ENCODE data around the gene KRTAP9-3. TPM values are rescaled to one million over a fixed set of nuclear protein-coding genes. Genes with fewer than 3 reads are reported as not detected.

Gene KRTAP9-3
- total RNA-seq, 1 donor from 2014 or later: not detected

- H3K36me3 Mint-ChIP-seq: no peaks in the 10 kb centered on the region
Observed at GRCh38 chr17:41258406-41258805, 26.2 kb downstream of the KRTAP9-3 start.

GRCh38 chr17:41263212-41263611 is 31.0 kb downstream of the KRTAP9-3 start:
- Histone ChIP-seq H2AFZ (replicated peaks) (no peak overlapping the region), H3K4me2 (no peak overlapping the region), H3K4me1 (no peaks in the 10 kb centered on the region), H3F3A (ENCODE audit: low read depth) (no peaks in the 10 kb centered on the region), H3K79me2 (ENCODE audit: low read depth) (no peaks in the 10 kb centered on the region), H3K9ac (no peak overlapping the region), H3K27me3 (no peaks in the 10 kb centered on the region), H3K4me3 (no peak overlapping the region), H3K27ac (no peak overlapping the region), H4K20me1 (ENCODE audit: low read depth) (no peaks in the 10 kb centered on the region), H3K9me3 (ENCODE audit: low read depth) (no peaks in the 10 kb centered on the region), H3K36me3 (no peaks in the 10 kb centered on the region)
- H3K4me3 Mint-ChIP-seq: no peak overlapping the region
- TF ChIP-seq EZH2 (IDR thresholded peaks at IDR 0.05): no peak
- no peak for DNase-seq (ENCODE audit: low spot score)
- no peaks in the 10 kb centered on the region for H3K9me3 Mint-ChIP-seq
- no peaks in the 10 kb centered on the region for H3K4me1 Mint-ChIP-seq
- H3K36me3 Mint-ChIP-seq: no peaks in the 10 kb centered on the region
- no peak overlapping the region for H3K27ac Mint-ChIP-seq
- H3K27me3 Mint-ChIP-seq (ENCODE audit: insufficient read depth, low read depth): peaks cover 3% of the 10 kb centered on the region

More at GRCh38 chr17:41258406-41258805, 26.2 kb downstream of the KRTAP9-3 start:
- TF ChIP-seq EZH2 (IDR thresholded peaks at IDR 0.05) (no peak), EZH2phosphoT487 (IDR thresholded peaks at IDR 0.05) (no peak), CTCF (IDR thresholded peaks at IDR 0.05) (no peak)
- Histone ChIP-seq H3K9me3 (ENCODE audit: low read depth) (no peaks in the 10 kb centered on the region), H4K20me1 (ENCODE audit: low read depth) (no peaks in the 10 kb centered on the region), H3K27ac (no peak overlapping the region), H3K36me3 (no peaks in the 10 kb centered on the region), H3K4me2 (no peak overlapping the region), H3K79me2 (ENCODE audit: low read depth) (no peaks in the 10 kb centered on the region), H3K9ac (no peak overlapping the region), H3K4me1 (no peaks in the 10 kb centered on the region), H2AFZ (replicated peaks) (no peak overlapping the region), H3F3A (ENCODE audit: low read depth) (no peaks in the 10 kb centered on the region), H3K27me3 (no peaks in the 10 kb centered on the region), H3K4me3 (no peak overlapping the region)
- Mint-ChIP-seq H3K27ac (no peak overlapping the region), H3K27me3 (ENCODE audit: insufficient read depth, low read depth) (peaks cover 4% of the 10 kb centered on the region), H3K4me3 (no peak overlapping the region), H3K9me3 (no peaks in the 10 kb centered on the region), H3K4me1 (no peaks in the 10 kb centered on the region)
- DNase-seq (ENCODE audit: low spot score): no peak

- Histone ChIP-seq H3K9ac (no peak overlapping the region), H3K4me3 (no peak overlapping the region), H3F3A (ENCODE audit: low read depth) (no peaks in the 10 kb centered on the region), H3K4me2 (no peak overlapping the region), H3K9me3 (ENCODE audit: low read depth) (no peaks in the 10 kb centered on the region), H3K27ac (no peak overlapping the region), H3K27me3 (no peaks in the 10 kb centered on the region), H3K79me2 (ENCODE audit: low read depth) (no peaks in the 10 kb centered on the region), H3K4me1 (no peaks in the 10 kb centered on the region), H3K36me3 (no peaks in the 10 kb centered on the region), H2AFZ (replicated peaks) (no peak overlapping the region), H4K20me1 (ENCODE audit: low read depth) (no peaks in the 10 kb centered on the region)
- Mint-ChIP-seq H3K36me3 (no peaks in the 10 kb centered on the region), H3K4me1 (no peaks in the 10 kb centered on the region), H3K4me3 (no peak overlapping the region), H3K27ac (no peak overlapping the region), H3K9me3 (no peaks in the 10 kb centered on the region), H3K27me3 (ENCODE audit: insufficient read depth, low read depth) (peaks cover 3% of the 10 kb centered on the region)
- no peak for DNase-seq (ENCODE audit: low spot score)
- TF ChIP-seq EZH2phosphoT487 (IDR thresholded peaks at IDR 0.05) (no peak), CTCF (IDR thresholded peaks at IDR 0.05) (no peak), EZH2 (IDR thresholded peaks at IDR 0.05) (no peak)
Observed at GRCh38 chr17:41264599-41264998, 32.4 kb downstream of the KRTAP9-3 start.

- peaks cover 3% of the 10 kb centered on the region for H3K27me3 Mint-ChIP-seq (ENCODE audit: insufficient read depth, low read depth)
- no peaks in the 10 kb centered on the region for H3K36me3 Mint-ChIP-seq
- Histone ChIP-seq H3K27me3 (no peaks in the 10 kb centered on the region), H3K9me3 (ENCODE audit: low read depth) (no peaks in the 10 kb centered on the region), H2AFZ (replicated peaks) (no peak within 1 kb of the TSS), H4K20me1 (ENCODE audit: low read depth) (no peaks in the 10 kb centered on the region), H3K9ac (no peak within 1 kb of the TSS), H3K4me2 (no peak within 1 kb of the TSS), H3K4me3 (no peak within 1 kb of the TSS), H3K79me2 (ENCODE audit: low read depth) (no peaks in the 10 kb centered on the region), H3K36me3 (no peaks in the 10 kb centered on the region), H3K27ac (no peak within 1 kb of the TSS), H3K4me1 (no peaks in the 10 kb centered on the region), H3F3A (ENCODE audit: low read depth) (no peaks in the 10 kb centered on the region)
- no peak for TF ChIP-seq EZH2phosphoT487 (IDR thresholded peaks at IDR 0.05)
- TF ChIP-seq EZH2 (IDR thresholded peaks at IDR 0.05): no peak
- no peak for DNase-seq (ENCODE audit: low spot score)
- H3K4me3 Mint-ChIP-seq: no peak within 1 kb of the TSS
- no peaks in the 10 kb centered on the region for H3K9me3 Mint-ChIP-seq
- H3K27ac Mint-ChIP-seq: no peak within 1 kb of the TSS
- no peaks in the 10 kb centered on the region for H3K4me1 Mint-ChIP-seq
Observed at GRCh38 chr17:41265078-41265477, 32.8 kb downstream of the KRTAP9-3 start, which contains the start of gene KRTAP9-6. TSS of gene KRTAP9-6 (plus strand) at chr17:41265378. CDS start at chr17:41265378, 0 bp downstream.

All from neural progenitor cell (in vitro differentiated cells).